NB4 (cell line): ENCODE data around the gene SRSF4.

ENCODE experiments used
- POLR2A ChIP-seq: IDR thresholded peaks from 2 replicates; pipeline ENCODE4 v1.6.1; 2011; ENCODE audit warnings: mild to moderate bottlenecking; ENCODE audit not compliant: insufficient read length; ENCODE audit errors: extremely low read depth
- TF ChIP-seq, protein P1 (sequence below): IDR thresholded peaks from 2 replicates; pipeline ENCODE4 v1.6.1; 2011; ENCODE audit warnings: low read depth, low read length
- TF ChIP-seq, protein P2 (sequence below): IDR thresholded peaks from one replicate; pipeline ENCODE4 v1.5.1; 2012; ENCODE audit warnings: low read depth, low read length

DNA sequence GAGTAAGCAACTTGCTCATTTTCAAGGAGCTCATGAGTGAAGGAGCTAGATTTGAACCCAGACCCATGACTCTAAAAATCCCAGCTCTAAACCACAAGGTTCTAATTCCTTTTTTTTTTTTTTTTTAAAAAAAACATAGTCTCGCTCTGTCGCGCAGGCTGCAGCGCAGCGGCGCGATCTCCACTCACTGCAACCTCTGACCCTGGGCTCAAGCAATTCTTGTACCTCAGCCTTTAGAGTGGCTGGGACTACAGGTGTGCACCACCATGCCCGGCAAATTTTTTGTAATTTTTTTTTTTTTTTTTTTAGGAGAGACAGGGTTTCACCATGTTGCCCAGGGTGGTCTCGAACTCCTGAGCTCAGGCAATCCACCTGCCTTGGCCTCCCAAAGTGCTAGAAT lies 13.8 kb downstream of the SRSF4 start:
- TF ChIP-seq, protein P1, sequence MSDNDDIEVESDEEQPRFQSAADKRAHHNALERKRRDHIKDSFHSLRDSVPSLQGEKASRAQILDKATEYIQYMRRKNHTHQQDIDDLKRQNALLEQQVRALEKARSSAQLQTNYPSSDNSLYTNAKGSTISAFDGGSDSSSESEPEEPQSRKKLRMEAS, result no peak
- TF ChIP-seq, protein P2, sequence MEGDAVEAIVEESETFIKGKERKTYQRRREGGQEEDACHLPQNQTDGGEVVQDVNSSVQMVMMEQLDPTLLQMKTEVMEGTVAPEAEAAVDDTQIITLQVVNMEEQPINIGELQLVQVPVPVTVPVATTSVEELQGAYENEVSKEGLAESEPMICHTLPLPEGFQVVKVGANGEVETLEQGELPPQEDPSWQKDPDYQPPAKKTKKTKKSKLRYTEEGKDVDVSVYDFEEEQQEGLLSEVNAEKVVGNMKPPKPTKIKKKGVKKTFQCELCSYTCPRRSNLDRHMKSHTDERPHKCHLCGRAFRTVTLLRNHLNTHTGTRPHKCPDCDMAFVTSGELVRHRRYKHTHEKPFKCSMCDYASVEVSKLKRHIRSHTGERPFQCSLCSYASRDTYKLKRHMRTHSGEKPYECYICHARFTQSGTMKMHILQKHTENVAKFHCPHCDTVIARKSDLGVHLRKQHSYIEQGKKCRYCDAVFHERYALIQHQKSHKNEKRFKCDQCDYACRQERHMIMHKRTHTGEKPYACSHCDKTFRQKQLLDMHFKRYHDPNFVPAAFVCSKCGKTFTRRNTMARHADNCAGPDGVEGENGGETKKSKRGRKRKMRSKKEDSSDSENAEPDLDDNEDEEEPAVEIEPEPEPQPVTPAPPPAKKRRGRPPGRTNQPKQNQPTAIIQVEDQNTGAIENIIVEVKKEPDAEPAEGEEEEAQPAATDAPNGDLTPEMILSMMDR, result no peak
- TF ChIP-seq POLR2A, result no peak
